Sigmoid colon (tissue), 4 donors: Measurements from ENCODE around the gene TNFRSF21.

Source experiments
- CTCF ChIP-seq, 4 experiments: fragments of 450-650 bp in 3 of 4; fragments of 200-600 bp in 1 of 4; IDR thresholded peaks; one replicate each; pipeline ENCODE4 v1.5.1; 2016 to 2019; ENCODE audit warnings: antibody characterized with exemption in 4 of 4, mild to moderate bottlenecking in 3 of 4, moderate library complexity in 2 of 4
- EP300 ChIP-seq, 4 donors: sonication (generic); formaldehyde crosslinking; IDR thresholded peaks; one replicate each; pipeline ENCODE4 v1.6.1; 2017; ENCODE audit warnings: antibody characterized with exemption in 4 of 4
- POLR2A ChIP-seq, 2 donors: fragments of 450-650 bp; IDR thresholded peaks; one replicate each; pipeline ENCODE4 v1.6.1; 2016; ENCODE audit warnings: antibody characterized with exemption in 2 of 2, mild to moderate bottlenecking in 2 of 2, moderate library complexity in 2 of 2
- POLR2AphosphoS5 ChIP-seq, 4 donors: sonication (generic); formaldehyde crosslinking; IDR thresholded peaks; one replicate each; pipeline ENCODE4 v1.6.1; 2017; ENCODE audit warnings: antibody characterized with exemption in 4 of 4

GRCh38 chr6:47254906-47255305, 54.8 kb downstream of the TNFRSF21 start:
- no peak for TF ChIP-seq CTCF (IDR thresholded peaks at IDR 0.05)
- TF ChIP-seq POLR2A (IDR thresholded peaks at IDR 0.05) = no peak
- TF ChIP-seq POLR2AphosphoS5 (IDR thresholded peaks at IDR 0.05) = no peak
- no peak for TF ChIP-seq EP300 (IDR thresholded peaks at IDR 0.05)
